Mammary epithelial cell (primary cell): ENCODE measurements around the gene SLC7A14.

Source experiments
- CTCF ChIP-seq, 2 donors: IDR thresholded peaks in 1 of 2; conservative IDR thresholded peaks in 1 of 2; 2 replicates each; pipeline ENCODE4 v1.5.1; 2011 to 2012; ENCODE audit warnings: inconsistent platforms in 2 of 2, low read length in 2 of 2, mild to moderate bottlenecking in 2 of 2, control low read depth in 1 of 2, low read depth in 1 of 2; ENCODE audit not compliant: insufficient read depth in 1 of 2; ENCODE audit errors: extremely low read depth in 1 of 2
- EZH2 ChIP-seq: IDR thresholded peaks from 2 replicates; pipeline ENCODE4 v1.6.1; 2012; ENCODE audit warnings: low read length, inconsistent platforms, borderline replicate concordance

- no peak for TF ChIP-seq CTCF (conservative IDR thresholded peaks at IDR 0.05 in 1 of 2, IDR thresholded peaks at IDR 0.05 in 1 of 2; ENCODE audit: extremely low read depth in 1 of 2, insufficient read depth in 1 of 2, low read depth in 1 of 2, low read length in 2 of 2)
- no peak for TF ChIP-seq EZH2
These were observed 160.2 kb downstream of the SLC7A14 start for GRCh38 chr3:170425491-170426239.
